OCI-LY7 (cell line): Measurements from ENCODE around the gene DMXL1.

Experiments used
- EZH2phosphoT487 ChIP-seq: fragments of 200-600 bp; sonication (generic); IDR thresholded peaks from 2 replicates; pipeline ENCODE4 v1.6.1; 2018; ENCODE audit warnings: low read depth, borderline replicate concordance, mild to moderate bottlenecking, mixed run types, antibody characterized with exemption, low read length, moderate library complexity, mixed read lengths
- TF ChIP-seq, protein P1 (sequence below): fragments of 200-600 bp; sonication (generic); conservative IDR thresholded peaks from 2 replicates; pipeline ENCODE4 v1.5.1; 2014; ENCODE audit warnings: mild to moderate bottlenecking, antibody characterized with exemption, low read length, moderate library complexity, mixed read lengths

DNA sequence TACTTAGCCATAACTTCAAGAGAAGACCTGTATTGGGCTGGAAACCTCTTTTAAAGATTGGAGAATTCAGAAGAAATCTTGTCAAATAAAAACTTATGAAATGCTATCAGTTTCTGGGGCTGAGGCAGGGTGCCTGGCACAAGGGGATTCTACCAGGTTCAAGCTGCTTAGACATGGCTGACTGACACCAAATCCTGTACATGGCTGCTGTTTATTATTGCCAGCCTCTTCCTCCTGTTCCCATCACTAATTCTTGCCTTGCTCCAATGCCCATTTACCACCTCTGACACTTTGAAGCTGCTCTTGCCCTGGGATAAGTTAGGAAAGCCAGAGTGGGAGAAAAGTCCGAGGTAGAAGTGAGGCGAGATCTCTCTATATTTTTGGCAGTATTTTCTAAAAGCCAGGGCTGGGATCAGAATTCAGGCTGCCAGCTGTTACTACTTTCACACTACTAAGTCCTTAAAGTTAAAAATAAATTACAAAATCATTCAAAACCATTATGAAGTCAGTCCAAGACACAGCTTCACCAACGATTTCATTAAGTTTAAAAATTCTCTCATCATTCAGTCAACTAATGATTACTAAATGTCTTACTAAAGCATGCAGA, 218.7 kb downstream of the DMXL1 start:
- TF ChIP-seq, protein P1, sequence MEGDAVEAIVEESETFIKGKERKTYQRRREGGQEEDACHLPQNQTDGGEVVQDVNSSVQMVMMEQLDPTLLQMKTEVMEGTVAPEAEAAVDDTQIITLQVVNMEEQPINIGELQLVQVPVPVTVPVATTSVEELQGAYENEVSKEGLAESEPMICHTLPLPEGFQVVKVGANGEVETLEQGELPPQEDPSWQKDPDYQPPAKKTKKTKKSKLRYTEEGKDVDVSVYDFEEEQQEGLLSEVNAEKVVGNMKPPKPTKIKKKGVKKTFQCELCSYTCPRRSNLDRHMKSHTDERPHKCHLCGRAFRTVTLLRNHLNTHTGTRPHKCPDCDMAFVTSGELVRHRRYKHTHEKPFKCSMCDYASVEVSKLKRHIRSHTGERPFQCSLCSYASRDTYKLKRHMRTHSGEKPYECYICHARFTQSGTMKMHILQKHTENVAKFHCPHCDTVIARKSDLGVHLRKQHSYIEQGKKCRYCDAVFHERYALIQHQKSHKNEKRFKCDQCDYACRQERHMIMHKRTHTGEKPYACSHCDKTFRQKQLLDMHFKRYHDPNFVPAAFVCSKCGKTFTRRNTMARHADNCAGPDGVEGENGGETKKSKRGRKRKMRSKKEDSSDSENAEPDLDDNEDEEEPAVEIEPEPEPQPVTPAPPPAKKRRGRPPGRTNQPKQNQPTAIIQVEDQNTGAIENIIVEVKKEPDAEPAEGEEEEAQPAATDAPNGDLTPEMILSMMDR: no peak
- no peak for TF ChIP-seq EZH2phosphoT487
